H7 (cell line): ENCODE measurements around the gene PCDHB3. TPM values are rescaled to one million over a fixed set of nuclear protein-coding genes. Genes with fewer than 3 reads are reported as not detected.
"Not testable (repeated sequence)": the region's sequence is repeated elsewhere in the genome, so short reads cannot be mapped to it uniquely, and the experiment has no call there.

Experiments used
- DNase-seq: peaks from one replicate; pipeline ENCODE4 v3.0.0; 2012
- H3K27me3 ChIP-seq: 2 replicates; pipeline ENCODE4 v1.6.0; 2011; ENCODE audit warnings: mild to moderate bottlenecking, low read length; ENCODE audit not compliant: control insufficient read depth, insufficient read depth
- H3K36me3 ChIP-seq: replicated peaks from 2 replicates; pipeline ENCODE4 v1.5.1; 2011; ENCODE audit warnings: low read length; ENCODE audit not compliant: control insufficient read depth, insufficient read depth
- H3K4me3 ChIP-seq: 2 replicates; pipeline ENCODE4 v1.5.1; 2011; ENCODE audit warnings: low read depth, mild to moderate bottlenecking, control low read depth, low read length, moderate library complexity; ENCODE audit not compliant: insufficient read depth
- total RNA-seq: library from RNA; depleted of rRNA; stranded (reverse); fragments of >200 nt; shearing (Covaris generic); gene quantifications from 2 replicates; pipeline ENCODE4 v1.2.3, GENCODE V29; 2014

The PCDHB3 gene
- total RNA-seq, 1 experiment from 2014 or later, result 0.21 TPM

DNA sequence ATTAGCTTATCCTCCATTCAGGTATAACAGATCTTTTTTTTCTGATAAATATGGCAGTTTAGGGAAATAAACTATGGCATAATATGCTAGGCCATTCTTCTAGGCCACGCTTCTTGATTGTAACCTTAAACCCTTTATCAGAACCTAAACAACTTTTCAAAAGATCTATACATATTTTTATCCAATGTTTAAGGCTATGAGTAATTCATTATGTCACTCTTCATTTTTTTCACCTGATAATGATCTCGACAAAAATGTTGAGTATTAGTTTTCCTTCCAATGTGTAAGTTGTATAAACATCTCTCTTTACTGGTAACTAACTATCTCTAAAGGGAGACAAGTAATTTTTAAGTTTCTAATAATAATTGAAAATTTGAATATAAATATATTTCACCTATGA lies 19.0 kb downstream of the PCDHB3 start:
- no peak overlapping the region for H3K4me3 ChIP-seq
- H3K27me3 ChIP-seq, result no peaks in the 10 kb centered on the region
- DNase-seq, result no peak
- H3K36me3 ChIP-seq, result no peaks in the 10 kb centered on the region

- H3K36me3 ChIP-seq, result no peaks in the 10 kb centered on the region
- H3K27me3 ChIP-seq, result no peaks in the 10 kb centered on the region
- H3K4me3 ChIP-seq, result no peak within 1 kb of the TSS
- peak; percentile 57 for DNase-seq
These were observed 21.3 kb downstream of the PCDHB3 start, which contains the start of gene PCDHB4 for GRCh38 chr5:141121563-141121962. TSS of gene PCDHB4 (plus strand) at chr5:141121818. CDS start at chr5:141121999, 181 bp downstream.

DNA sequence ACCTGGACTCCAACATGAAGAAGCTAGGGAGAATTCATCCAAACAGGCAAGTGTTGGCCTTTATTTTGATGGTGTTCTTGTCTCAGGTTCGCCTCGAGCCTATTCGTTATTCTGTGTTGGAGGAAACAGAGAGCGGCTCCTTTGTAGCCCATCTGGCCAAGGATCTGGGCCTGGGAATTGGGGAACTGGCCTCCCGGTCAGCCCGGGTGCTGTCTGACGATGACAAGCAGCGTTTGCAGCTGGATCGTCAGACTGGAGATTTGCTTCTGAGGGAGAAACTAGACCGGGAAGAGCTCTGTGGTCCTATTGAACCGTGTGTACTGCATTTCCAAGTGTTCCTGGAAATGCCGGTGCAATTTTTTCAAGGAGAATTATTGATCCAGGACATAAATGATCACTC lies 21.7 kb downstream of the PCDHB3 start:
- no peaks in the 10 kb centered on the region for H3K36me3 ChIP-seq
- no peaks in the 10 kb centered on the region for H3K27me3 ChIP-seq
- H3K4me3 ChIP-seq, result no peak overlapping the region
- peak; percentile 18 for DNase-seq

DNA sequence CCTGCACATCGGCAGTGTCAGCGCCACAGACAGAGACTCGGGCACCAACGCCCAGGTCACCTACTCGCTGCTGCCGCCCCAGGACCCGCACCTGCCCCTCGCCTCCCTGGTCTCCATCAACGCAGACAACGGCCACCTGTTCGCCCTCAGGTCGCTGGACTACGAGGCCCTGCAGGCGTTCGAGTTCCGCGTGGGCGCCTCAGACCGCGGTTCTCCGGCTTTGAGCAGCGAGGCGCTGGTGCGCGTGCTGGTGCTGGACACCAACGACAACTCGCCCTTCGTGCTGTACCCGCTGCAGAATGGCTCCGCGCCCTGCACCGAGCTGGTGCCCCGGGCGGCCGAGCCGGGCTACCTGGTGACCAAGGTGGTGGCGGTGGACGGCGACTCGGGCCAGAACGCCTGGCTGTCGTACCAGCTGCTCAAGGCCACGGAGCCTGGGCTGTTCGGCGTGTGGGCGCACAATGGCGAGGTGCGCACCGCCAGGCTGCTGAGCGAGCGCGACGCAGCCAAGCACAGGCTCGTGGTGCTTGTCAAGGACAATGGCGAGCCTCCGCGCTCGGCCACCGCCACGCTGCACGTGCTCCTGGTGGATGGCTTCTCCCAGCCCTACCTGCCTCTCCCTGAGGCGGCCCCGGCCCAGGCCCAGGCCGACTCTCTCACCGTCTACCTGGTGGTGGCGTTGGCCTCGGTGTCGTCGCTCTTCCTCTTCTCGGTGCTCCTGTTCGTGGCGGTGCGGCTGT lies 23.3 kb downstream of the PCDHB3 start:
- not testable (repeated sequence) for DNase-seq, H3K4me3 ChIP-seq, H3K36me3 ChIP-seq, H3K27me3 ChIP-seq

DNA sequence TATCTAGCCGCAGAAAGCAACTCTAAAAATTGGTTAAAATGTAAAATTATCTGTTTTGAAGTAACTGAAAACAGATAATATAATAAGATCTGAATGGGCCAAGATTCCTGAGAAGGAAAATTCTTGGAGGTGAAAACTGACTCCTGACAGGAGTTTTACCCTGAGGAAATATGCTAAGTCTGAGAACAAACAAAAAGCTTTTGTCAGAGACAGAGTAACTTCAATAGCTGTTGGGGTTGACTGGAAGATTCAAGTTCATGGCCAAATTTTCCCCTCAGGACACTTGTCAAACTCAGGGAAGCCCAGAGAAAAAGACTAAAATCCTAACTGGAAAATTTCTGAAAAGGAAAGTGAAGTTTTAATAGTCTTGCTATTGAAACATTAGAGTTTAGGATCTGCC lies 27.0 kb downstream of the PCDHB3 start:
- no peak for DNase-seq
- Histone ChIP-seq H3K36me3 (no peaks in the 10 kb centered on the region), H3K27me3 (no peaks in the 10 kb centered on the region), H3K4me3 (no peak overlapping the region)

GRCh38 chr5:141135030-141135717 lies 34.9 kb downstream of the PCDHB3 start, which contains the start of gene PCDHB5:
TSS of gene PCDHB5 (plus strand) at chr5:141135206. CDS start at chr5:141135435, 229 bp downstream.
- DNase-seq, result peak; percentile 53
- peak within 1 kb of the TSS; percentile 44; the same call in 1 of the 2 replicates for H3K4me3 ChIP-seq
- no peaks in the 10 kb centered on the region for H3K36me3 ChIP-seq
- no peaks in the 10 kb centered on the region for H3K27me3 ChIP-seq

GRCh38 chr5:141135718-141136266 lies 35.5 kb downstream of the PCDHB3 start:
- DNase-seq, result no peak
- H3K36me3 ChIP-seq, result no peaks in the 10 kb centered on the region
- H3K27me3 ChIP-seq, result no peaks in the 10 kb centered on the region
- H3K4me3 ChIP-seq, result peak overlapping the region; percentile 44; the same call in 1 of the 2 replicates

- not testable (repeated sequence) for H3K4me3 ChIP-seq, H3K36me3 ChIP-seq, H3K27me3 ChIP-seq, DNase-seq
These were observed 37.1 kb downstream of the PCDHB3 start for GRCh38 chr5:141137346-141137745.

DNA sequence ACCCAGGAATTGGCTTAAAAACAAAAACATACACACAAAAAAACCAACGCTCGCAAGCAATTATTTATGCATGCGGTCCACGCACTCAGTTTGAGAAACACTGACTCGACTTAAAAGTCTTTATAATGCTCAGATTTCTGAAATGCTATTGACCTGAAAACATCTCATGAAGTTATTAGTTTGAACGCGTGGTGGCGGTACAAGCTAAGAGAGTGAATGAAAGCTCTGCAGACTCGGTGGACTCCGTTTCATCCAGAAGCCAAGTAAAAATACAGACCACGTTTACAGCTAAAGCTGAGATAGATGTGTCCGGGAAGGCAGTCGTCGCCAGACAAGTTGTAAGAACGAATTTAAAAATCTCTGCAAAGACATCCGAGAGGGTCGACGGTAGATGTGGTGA lies 49.5 kb downstream of the PCDHB3 start, which contains the start of gene PCDHB6:
Gene PCDHB6 (plus strand): TSS at position 246 of the 400 bp plus-strand sequence. CDS start 201 bp downstream, outside the sequence.
- Histone ChIP-seq H3K4me3 (no peak within 1 kb of the TSS), H3K36me3 (no peaks in the 10 kb centered on the region), H3K27me3 (no peaks in the 10 kb centered on the region)
- DNase-seq, result peak; percentile 70

GRCh38 chr5:141150224-141150992 lies 50.1 kb downstream of the PCDHB3 start:
- H3K36me3 ChIP-seq, result no peaks in the 10 kb centered on the region
- H3K27me3 ChIP-seq, result no peaks in the 10 kb centered on the region
- H3K4me3 ChIP-seq, result no peak overlapping the region
- no peak for DNase-seq

- Histone ChIP-seq H3K4me3 (no peak overlapping the region), H3K27me3 (no peaks in the 10 kb centered on the region), H3K36me3 (no peaks in the 10 kb centered on the region)
- no peak for DNase-seq
These were observed 50.7 kb downstream of the PCDHB3 start for GRCh38 chr5:141150993-141151325.

- DNase-seq, H3K36me3 ChIP-seq, H3K27me3 ChIP-seq, H3K4me3 ChIP-seq: not testable (repeated sequence)
These were observed 51.4 kb downstream of the PCDHB3 start for GRCh38 chr5:141151632-141152031.

DNA sequence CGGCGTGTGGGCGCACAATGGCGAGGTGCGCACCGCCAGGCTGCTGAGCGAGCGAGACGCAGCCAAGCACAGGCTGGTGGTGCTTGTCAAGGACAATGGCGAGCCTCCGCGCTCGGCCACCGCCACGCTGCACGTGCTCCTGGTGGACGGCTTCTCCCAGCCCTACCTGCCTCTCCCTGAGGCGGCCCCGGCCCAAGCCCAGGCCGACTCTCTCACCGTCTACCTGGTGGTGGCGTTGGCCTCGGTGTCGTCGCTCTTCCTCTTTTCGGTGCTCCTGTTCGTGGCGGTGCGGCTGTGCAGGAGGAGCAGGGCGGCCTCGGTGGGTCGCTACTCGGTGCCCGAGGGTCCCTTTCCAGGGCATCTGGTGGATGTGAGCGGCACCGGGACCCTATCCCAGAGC lies 51.8 kb downstream of the PCDHB3 start:
- not testable (repeated sequence) for DNase-seq, H3K27me3 ChIP-seq, H3K4me3 ChIP-seq, H3K36me3 ChIP-seq
